ENCODE measurements around the gene KDM1A. TPM values are rescaled to one million over a fixed set of nuclear protein-coding genes. Genes with fewer than 3 reads are reported as not detected.

The KDM1A gene
- total RNA-seq, 1 experiment from 2014 or later = 204 TPM

GRCh38 chr1:23018661-23019093, 591 bp upstream of the KDM1A start:
- no peak overlapping the region for H2AK5ac ChIP-seq (ENCODE audit: insufficient read length, low read length)
- H3K36me3 Mint-ChIP-seq (ENCODE audit: insufficient read depth in 1 of 3, low read depth in 3 of 3) = peaks cover 20 to 34% (median 31%) of the 10 kb centered on the region in 3 experiments
- H2BK15ac ChIP-seq (ENCODE audit: low read depth, low read length) = no peak overlapping the region
- H2BK5ac ChIP-seq (ENCODE audit: insufficient read length, low read length) = no peak overlapping the region
- no peak overlapping the region for H3K27ac ChIP-seq (ENCODE audit: insufficient read length, low read depth, low read length)
- no peak overlapping the region for H4K5ac ChIP-seq (ENCODE audit: insufficient read length, low read depth, low read length)
- peak overlapping the region; percentile 90 to 91 for H3K4me3 Mint-ChIP-seq
- H3K18ac ChIP-seq (ENCODE audit: insufficient read length, low read depth, low read length) = peak overlapping the region; percentile 61
- peaks cover 19 to 21% of the 10 kb centered on the region in 2 experiments for H3K9me3 Mint-ChIP-seq
- no peak overlapping the region for H2BK12ac ChIP-seq (ENCODE audit: insufficient read length, low read depth, low read length)
- no peak overlapping the region for H4K91ac ChIP-seq (ENCODE audit: insufficient read length, low read depth, low read length)
- peak overlapping the region; percentile 72 for H3K9ac ChIP-seq (ENCODE audit: extremely low read depth, insufficient read length, low read length)
- no peak overlapping the region for H3K56ac ChIP-seq (ENCODE audit: insufficient read length, low read depth, low read length)
- no CpG with 5 or more reads among the region's 10 CpGs for WGBS (ENCODE audit: extremely low coverage, insufficient read length, low lambda C conversion rate)
- no peak overlapping the region for H2AFZ ChIP-seq (ENCODE audit: low read length)
- no peaks in the 10 kb centered on the region for H3K79me1 ChIP-seq (ENCODE audit: insufficient read depth, low read depth, low read length, poor library complexity, severe bottlenecking)
- no peak for TF ChIP-seq CTCF (conservative IDR thresholded peaks at IDR 0.05)
- H3K23me2 ChIP-seq (ENCODE audit: insufficient read length, low read depth, low read length, poor library complexity, severe bottlenecking) = no peaks in the 10 kb centered on the region
- H3K27ac Mint-ChIP-seq = peak overlapping the region; percentile 94 to 98 (median 96)
- peaks cover 39% of the 10 kb centered on the region for H3K79me2 ChIP-seq (ENCODE audit: insufficient read depth, low read length)
- DNase-seq = no peak
- no peaks in the 10 kb centered on the region for H3K27me3 Mint-ChIP-seq (ENCODE audit: low read depth)
- H3K23ac ChIP-seq (ENCODE audit: insufficient read length, low read depth, low read length) = no peak overlapping the region
- peak overlapping the region; percentile 78 for H3K4me2 ChIP-seq (ENCODE audit: insufficient read depth, insufficient read length, low read length)
- H2BK20ac ChIP-seq (ENCODE audit: low read depth, low read length, poor library complexity, severe bottlenecking) = no peak overlapping the region
- H3K9me3 ChIP-seq (ENCODE audit: control insufficient read depth, low read depth, low read length) = no peaks in the 10 kb centered on the region
- peaks cover 18 to 30% of the 10 kb centered on the region in 2 experiments for H3K4me1 Mint-ChIP-seq
- H2BK120ac ChIP-seq (ENCODE audit: low read depth, low read length, poor library complexity, severe bottlenecking) = no peak overlapping the region
- no peak overlapping the region for H3K14ac ChIP-seq (ENCODE audit: insufficient read depth, low read length)
- H3K4me1 ChIP-seq (ENCODE audit: insufficient read depth, low read length) = no peaks in the 10 kb centered on the region
- H4K20me1 ChIP-seq (ENCODE audit: control insufficient read depth, insufficient read depth, insufficient read length) = no peaks in the 10 kb centered on the region
- no peak overlapping the region for H4K8ac ChIP-seq (replicated peaks; ENCODE audit: insufficient read length, low read depth, low read length)
- H3T11ph ChIP-seq (ENCODE audit: low read length) = no peak overlapping the region
- no peak overlapping the region for H3K4ac ChIP-seq (ENCODE audit: low read depth, low read length)
- H3K27me3 ChIP-seq (ENCODE audit: insufficient read depth, low read length) = no peaks in the 10 kb centered on the region

Data from H9 (cell line).